Activated naive CD4-positive, alpha-beta T cell (primary cell): ENCODE measurements around the gene GPD2.

ENCODE experiments used
- DNase-seq, 4 experiments: peaks; one replicate each; lab custom pipeline; 2025; lab: John Stamatoyannopoulos, UW

Gene GPD2

DNA sequence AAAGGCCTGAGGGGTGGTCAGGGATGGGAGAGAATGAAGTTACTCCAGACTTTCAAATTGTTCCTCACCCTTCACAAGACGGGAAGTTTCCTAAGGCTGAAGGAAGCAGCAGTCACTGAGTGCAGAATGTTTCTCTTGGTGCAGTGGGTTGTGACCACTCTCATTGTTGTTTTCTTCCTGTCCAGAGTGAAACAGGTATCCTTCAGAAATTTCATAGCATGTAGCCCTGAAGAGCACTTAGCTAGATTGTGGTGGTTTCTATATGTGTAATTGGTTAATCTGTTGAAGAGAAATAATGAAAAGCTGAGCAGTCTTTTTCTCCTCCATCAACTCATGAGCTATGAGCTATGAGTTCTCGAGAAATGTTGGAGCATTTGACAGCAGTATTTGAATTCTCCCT is 96.8 kb downstream of the GPD2 start:
- no peak for DNase-seq

DNA sequence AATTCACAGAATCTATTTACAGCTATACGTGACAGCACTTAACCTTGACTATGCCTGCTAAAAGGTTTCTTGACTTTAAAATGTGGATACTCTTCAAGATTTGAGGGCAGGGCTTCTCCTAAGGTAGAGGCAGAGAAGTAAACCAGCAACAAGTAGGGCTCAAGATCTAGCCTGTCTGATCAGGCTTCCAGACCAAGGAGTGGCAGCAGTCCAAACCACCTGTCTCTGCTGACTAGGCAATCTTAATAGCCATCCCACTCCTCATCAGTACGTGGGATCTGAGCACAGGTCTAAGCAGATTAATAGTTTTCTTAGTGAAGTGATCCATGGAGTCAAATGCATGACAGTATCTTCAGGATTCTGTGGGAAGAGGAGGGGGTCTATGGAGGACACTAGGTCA is 100.4 kb downstream of the GPD2 start:
- DNase-seq = no peak

DNA sequence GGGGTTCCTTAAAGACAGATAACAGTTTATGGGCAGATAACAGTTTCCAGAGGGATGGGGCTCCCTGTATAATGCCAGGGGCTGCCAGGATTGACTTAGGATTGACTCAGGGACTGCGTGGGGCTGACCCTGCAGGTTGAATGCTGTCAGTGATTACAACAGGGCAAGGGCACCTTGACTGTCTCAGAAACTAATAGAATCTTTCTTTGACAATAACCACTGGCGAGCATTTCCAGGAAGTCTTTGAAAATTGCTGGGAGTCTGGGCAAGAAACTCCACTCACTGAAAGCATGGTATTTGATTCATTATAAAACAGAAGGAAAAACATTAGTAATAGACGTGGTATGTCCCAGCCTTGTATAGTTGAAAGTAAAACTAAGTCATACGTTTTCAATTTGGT is 101.0 kb downstream of the GPD2 start:
- no peak for DNase-seq

DNA sequence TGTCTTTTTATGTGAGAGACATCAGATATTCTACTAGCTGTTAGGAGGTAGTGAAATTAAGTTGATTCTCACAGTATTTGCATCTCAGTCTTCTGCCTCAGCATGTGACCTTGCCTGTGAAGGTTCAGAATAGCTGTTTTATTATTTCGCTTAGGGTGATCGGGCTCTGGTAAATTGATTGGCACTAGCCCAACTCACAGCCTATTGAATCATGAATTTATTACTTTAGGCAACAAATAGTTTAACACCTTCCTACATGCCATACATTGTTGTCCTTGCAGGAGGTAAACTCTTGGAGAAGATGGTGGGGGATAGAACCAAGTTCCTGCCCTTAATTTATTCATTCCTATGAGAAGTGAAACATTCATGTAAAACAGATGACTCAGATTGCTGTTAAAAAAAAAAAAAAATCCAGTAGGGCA is 101.9 kb downstream of the GPD2 start:
- DNase-seq = no peak

DNA sequence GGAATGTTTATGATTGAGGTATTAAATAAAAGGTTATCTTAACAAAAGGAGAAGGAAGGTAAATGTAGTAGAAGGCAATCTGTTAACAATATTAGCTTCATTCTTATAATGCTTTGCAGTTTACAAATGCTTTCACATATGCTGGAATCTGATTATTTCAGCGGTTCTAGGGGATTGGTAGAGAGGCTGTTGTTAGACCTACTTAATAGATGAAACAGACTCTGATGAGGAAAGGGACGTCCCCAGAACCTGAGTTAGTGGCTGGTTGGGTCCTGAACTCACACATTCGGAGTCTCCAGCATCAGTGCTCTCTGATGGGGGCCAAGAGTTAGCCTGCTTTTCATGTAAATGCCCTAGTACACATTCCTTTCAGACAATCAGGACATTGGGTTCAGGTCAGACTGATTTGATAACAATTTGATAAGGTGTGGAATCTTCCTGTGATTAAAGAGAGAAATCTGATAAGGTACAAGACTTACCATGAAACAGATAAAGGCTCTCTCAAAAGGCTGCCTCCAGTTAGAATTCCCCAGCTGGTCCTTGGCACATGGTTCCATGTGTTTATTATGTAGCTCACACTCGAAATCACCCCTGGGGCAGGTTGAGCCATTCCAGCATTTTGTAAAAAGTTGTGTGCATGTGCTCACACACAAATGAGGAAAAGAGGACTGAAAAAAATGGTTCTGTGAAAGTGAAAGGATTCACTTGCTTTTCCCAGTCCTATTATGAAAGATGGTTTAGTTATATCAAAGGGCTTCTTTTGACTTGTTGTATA is 103.1 kb downstream of the GPD2 start:
- DNase-seq = no peak

DNA sequence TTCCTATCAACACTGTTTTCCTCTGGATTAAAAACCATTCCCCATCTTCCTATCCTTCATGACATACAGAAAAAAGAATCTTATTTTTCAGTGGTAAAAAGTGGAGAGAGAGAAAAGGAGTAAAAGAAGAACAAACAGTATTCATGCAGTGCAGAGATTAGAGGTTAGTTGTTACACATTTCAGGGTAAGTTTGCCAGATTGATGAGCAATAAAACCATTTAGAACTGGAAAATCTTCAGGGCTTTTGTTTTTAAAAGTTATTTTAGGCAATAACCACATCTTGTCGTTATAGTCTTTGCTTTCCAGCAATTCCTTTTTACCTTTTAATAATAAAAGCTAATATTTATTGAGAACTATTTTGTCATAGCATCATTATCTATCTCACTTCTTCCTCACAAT is 104.5 kb downstream of the GPD2 start:
- no peak for DNase-seq

DNA sequence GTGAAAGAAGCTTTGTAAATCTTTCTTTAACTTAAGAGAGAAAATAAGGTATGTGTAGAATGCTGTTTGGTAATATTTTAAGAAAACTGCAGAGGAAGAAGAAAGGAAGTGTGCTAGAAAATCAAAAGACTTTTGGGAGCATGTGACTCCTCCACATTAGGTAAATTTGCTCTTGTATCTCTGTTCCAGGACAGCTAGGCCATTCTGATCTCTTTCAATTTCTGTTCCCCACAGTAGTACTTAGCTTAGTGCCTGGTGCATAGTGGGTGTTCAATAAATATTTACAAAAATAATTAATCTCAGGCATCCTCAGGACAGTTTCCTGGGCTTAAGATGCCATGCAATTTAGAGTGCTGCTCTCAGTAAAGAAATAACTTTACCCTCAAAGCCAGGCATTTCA is 105.0 kb downstream of the GPD2 start:
- DNase-seq = no peak

DNA sequence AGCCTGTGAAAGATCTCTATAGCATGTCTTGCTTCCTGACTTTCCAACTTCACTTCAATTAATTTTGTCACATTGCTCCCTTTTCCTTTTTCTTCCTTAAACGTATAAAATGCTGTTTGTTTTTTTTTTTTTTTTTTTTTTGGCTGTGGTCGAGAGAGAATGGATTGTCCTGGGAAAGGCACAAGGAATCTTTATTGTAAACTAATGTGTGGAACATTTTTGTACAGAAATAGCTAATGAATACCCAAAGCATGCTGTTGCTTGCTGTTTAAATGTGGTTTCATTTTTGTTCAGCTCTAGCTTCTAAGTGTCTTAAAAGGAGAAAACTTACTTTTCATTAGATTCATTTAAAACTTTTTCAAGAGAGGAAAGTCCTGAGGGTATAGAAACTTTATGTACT is 105.5 kb downstream of the GPD2 start:
- no peak for DNase-seq

DNA sequence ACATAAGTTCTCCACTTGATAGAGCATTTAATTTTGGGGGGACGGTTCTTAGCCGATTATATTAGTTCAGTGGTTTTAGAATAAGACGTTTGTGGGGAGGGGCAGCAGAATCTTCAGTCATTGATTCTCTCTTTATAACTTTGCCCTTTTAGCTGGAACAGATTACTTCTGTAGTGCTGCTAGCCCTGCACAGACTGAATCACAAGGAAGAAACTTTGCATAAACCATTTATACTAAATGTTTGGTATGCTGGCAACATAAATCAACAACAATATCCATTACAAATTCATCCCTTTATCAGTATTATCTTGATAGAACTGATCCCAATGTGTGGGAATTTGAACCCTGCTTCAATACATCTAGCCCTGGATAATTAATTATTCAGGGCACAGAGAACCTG is 112.2 kb downstream of the GPD2 start:
- no peak for DNase-seq

DNA sequence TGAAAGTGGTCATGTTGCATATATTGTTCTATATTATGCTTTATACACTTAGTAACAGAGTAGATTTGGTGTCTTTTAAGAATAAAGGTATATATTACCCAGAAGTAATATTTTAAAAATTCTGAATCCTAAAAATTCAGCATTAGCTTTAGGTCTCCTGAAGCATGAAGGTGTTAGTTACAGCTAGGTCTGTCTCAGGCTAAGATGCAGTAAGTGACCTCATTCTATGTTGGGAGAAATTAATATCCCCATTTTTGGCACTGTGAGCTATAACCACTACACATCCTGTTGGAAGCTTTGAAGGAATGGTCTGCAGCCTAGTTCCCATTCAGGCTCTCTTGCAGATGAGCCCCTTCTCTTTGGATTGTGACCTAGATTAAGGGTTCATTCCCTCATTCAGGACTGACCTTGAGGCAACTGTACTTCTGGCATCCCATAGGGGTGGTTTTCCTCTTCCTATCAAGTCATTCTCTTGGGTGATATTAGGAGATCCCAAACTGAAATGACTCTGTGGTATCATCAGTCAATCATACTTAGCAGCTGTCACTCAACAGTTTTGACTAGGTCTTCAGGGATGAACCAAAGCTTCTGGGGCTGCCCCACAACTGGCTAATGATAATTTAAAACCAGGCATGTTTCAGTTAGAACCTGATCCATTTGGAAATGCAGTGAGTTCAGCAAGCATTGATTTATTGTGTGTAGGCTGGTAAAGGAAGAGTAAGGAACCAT is 117.7 kb downstream of the GPD2 start:
- no peak for DNase-seq

DNA sequence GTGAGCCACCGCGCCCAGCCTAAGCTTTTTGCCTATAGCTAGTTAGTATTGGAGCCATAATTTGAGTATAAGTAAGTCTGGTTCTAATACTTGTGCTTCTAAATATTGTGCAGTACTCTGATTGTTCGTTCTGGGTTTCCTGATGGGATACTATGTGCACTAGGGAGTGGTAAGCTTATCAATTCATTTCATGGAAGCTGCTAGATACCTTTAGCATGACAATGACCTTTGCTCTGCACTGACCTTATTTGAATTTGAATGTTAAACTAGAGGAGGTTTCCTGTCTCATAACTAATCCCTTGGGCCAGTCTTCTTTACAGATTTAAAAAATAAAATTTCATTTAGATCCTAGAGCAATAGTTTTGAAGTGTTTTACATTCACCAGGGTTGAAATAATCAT is 125.1 kb downstream of the GPD2 start:
- DNase-seq = no peak

DNA sequence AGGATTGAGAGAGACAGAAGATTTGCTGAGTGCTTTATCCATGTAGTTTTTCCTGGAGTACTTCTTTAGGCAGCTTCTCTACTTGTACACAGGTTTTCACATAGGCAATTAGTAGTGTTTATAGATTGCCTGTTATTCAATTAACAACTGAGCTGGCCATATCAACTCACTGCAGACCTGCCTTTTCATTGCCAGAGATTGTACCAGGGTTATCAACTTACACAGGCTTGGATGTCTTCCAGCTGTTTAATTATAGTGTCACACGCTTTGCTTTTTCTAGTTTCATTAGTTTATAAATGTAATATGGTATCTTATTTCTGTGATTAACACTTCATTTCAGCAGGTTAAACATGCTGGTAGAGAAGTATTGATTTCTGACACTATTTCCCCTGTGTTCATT is 125.9 kb downstream of the GPD2 start:
- no peak for DNase-seq

DNA sequence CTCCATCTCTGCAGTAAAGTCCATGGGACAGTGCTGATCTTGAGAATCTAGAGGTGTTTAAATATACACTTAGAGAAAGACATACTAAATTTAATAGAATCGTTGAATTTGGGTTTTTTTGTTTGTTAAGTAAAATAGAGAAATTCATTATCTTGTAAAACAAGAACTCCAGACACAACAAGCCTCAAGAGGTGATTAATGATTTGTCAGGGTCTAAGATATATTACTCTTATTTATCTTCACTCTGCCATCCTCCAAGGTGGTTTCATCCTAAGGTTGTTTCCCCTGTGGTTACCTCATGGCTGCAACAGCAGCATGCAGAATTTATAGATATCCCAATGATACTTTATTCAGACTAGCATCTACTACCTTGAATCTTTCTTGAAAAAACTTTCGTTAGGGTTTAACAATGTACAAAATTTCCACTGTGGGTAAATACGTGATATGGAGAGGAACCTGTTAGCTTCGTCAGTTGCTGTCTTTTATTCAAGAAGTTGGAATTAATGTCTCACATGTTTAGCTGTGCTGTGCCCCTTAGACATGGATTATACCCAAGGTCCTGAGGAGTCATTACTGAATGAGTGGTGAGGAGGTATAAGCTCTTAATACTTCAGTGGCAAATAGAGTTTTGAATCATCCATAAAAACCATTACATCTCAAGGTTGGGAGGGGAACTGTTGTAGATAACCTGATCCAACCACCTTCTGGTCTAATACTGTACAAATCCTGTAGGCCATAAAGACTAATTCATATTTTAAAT is 128.0 kb downstream of the GPD2 start:
- DNase-seq = no peak

DNA sequence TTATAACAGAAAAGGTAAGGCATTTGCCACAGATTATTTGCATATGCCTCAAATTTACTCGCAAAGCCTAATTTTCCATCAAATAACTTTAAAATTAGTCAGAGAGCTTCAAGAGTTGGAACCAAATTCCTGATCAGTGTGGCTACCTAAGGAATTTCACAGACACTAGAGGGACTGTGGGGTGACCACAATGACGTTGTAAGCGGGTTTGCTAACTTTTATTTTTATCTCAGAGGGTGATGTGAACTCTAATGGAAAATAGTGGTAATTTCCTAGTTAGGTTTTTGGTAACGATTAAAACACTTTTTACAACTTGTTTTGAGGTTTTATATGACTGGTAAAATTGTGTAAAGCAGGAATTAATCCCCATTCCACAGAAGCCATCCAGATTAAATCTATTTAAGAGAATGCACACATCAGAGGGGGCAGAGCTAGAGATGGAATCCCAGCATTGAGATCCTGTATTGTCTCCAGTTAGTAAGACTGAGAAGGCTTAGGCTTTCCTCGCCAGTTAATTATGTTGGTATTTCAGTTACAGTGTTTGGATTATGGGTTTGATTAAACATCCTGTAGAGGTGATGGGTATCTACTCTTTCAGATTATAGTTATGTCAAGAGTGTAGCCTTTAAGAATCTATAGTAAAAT is 129.0 kb downstream of the GPD2 start:
- no peak for DNase-seq

DNA sequence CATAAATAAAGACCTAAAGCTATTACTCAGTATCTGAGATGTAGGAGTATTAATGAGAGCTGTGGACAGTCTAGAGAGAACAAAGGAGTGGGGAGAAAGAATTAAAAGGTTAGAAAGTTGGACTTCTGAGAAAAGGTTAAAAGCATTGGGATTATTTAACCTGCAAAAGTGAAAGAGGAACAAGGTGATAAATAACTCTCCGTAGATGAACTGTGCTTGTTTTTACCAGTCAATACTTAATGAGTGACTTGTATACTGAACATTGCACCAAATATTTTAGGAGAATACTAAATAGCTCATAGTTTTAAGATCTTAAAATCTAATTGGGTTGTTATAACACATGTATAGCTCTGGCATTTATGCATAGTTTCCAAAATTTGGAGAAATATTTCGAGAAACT is 137.5 kb downstream of the GPD2 start:
- no peak for DNase-seq

DNA sequence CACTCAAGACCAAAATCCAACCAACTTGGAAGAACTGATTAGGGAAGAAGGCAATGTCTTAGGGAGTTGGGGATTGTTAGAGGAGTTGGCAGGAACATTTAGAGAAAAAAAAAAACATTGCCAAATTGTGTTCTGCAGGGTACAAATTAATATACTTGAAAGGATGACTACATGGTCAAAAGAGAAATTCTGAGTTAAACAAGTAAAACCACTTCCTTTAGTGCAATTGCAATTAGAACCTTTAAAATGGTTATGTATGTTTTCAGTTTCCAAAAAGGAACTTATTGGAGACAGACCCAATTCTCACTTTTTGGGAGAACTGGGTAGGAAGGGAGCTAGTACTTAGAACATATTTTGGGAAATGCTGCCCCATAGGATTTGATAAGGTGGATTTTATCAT is 137.9 kb downstream of the GPD2 start:
- DNase-seq = no peak

DNA sequence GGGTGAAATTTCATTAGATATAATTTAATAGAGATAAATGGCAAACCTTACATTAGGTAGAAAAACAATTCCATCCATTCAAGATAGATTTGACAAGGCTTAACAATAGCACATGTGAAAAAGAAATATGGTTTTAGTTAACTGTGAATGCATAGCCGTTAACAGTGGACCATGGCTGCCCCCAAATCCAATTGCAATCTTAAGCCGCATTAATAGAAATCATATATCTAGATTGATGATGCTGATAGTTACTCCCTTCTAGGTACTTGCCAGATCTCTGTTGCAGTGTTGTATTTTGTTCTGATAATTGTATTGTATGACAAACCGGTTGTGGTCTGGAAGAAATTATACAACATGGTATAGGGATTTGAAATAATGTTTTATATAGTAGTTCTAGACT is 139.8 kb downstream of the GPD2 start:
- DNase-seq = no peak

DNA sequence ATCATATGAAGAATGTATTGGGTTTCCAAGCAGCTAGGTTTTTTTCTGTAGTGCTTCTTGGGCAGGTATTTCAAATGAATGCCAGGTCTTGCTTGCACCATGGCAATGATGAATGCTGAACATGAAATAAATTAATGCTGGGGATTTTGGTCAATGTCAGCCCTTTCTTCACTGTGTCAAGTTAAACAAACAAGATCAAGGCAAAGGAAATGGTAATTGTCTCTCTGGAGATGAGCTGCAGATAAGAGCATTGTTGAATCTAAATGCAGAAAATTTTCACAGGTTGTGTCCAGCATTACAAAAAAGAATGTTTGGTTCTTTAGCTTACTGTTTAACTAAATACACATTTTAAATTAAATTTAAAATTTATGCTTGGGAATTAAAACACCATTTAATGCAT is 144.3 kb downstream of the GPD2 start:
- DNase-seq = no peak

DNA sequence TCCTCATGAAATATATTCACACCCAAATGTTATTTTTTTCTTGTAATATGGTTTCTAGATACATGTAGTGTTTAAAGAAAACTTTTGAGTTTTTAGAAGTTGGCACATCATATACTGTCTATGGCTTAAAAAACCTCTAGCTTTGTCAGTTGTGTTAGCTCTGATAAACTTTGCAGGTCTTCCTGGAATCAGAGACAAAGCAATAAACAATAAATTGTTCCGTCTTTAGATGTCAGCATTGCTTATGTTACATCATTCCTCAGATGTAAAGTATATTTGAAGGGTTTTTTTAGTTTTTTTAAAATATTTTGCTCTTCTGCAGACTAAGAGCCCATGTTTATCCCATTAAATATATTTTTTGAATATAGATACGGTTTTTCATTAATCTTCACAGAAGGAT is 145.1 kb downstream of the GPD2 start:
- DNase-seq = no peak

DNA sequence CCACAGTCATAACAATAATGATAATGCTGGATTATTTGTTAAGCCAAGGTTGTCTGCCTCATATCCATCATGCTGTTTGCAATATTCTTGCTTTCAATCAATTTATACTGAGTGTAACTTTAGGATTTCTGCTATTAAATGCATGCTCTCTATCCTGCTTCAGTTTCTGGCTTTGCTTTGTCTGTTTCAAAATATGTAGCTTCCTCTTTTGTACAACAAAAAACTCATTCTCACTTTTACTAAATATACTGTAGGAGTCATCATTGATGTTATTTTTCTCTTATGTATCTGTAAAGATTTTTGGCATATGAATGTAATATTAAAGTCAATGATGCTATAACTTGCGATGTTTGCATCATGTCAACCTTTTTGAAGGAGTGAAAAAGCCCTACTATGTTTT is 149.3 kb downstream of the GPD2 start:
- no peak for DNase-seq

DNA sequence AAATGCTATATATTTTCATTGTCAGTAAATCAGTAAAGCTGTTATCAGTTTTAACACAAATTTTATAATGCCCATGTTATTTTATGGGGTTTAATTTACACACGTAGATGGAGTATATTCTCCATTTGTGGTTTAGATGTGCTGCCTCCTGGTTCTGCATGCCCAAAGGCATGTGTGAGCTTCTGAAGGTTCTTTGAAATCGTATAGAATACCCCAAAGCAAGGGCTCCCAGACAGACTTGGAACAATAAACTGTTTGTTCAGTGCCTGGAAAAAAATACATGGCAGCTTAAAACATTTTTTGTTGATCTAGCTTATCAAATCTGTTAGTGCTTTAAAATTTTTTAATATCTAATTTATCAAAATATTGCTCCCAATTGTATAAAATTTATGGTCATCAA is 150.4 kb downstream of the GPD2 start:
- DNase-seq = no peak

DNA sequence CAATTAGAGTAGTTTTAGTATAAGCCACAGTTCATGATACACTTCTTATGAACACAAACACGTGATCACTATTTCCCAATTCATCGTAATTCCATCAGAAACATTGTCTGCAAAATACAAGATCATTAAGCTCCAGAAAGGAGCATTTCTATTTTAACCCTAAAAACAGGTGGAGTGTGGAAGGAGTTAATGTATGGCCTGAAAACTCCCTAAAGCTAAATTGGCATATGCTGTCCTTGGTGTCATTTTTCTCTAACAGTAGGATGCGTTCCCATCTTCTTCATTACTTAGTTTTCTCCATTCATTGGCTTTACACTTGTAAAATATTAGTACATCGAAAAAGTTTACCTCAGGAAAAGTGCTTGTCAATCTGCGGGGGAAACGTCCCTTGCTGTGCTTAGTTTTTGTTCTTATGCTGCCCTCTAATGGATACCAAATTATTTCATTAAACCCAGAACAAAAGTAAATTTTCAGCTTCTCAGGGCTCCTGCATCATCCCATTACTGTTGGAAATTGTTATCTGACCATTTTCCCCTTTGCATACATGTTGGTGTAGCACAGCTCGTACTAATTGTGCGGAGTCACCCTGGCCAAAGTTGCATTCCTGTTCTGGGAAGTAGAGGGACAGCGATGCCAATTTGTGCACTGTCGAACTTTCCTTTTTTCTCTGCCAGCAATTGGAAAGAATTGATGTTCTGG is 153.4 kb downstream of the GPD2 start:
- DNase-seq = no peak
